ENCODE data around the gene CSNK1A1.

DNA sequence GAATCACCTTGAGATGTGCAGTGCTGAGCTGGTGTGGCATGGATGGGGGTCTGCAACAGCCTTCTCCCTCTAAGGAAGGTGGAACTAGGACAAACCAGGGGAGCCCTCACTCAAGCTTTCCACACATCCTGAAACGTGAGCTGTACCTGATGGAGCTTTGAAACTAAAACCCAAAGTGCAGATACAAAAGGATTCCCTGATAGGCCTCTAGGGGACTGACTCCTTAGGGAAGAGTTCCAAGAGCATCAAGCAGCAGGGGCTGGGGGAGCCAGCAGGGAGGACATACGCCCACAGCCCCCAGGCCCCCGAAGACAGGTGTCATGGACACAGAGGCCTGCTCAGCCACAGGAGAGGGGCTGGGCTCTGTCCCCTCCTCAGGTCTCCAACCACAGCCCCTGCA, 47.7 kb upstream of the CSNK1A1 start:
- TF ChIP-seq, protein P1, sequence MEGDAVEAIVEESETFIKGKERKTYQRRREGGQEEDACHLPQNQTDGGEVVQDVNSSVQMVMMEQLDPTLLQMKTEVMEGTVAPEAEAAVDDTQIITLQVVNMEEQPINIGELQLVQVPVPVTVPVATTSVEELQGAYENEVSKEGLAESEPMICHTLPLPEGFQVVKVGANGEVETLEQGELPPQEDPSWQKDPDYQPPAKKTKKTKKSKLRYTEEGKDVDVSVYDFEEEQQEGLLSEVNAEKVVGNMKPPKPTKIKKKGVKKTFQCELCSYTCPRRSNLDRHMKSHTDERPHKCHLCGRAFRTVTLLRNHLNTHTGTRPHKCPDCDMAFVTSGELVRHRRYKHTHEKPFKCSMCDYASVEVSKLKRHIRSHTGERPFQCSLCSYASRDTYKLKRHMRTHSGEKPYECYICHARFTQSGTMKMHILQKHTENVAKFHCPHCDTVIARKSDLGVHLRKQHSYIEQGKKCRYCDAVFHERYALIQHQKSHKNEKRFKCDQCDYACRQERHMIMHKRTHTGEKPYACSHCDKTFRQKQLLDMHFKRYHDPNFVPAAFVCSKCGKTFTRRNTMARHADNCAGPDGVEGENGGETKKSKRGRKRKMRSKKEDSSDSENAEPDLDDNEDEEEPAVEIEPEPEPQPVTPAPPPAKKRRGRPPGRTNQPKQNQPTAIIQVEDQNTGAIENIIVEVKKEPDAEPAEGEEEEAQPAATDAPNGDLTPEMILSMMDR (IDR thresholded peaks at IDR 0.05): 0 out of 2 replicates have a peak, but pooled peaks have one; percentile 11
- no peak for TF ChIP-seq ZFX (IDR thresholded peaks at IDR 0.05; ENCODE audit: borderline replicate concordance)

All from 22Rv1 (cell line).